IPS-18c (cell line): ENCODE results near the gene ITLN1.
"Not testable (repeated sequence)": the region's sequence is repeated elsewhere in the genome, so short reads cannot be mapped to it uniquely, and the experiment has no call there.

Source experiments
- H3K4me3 ChIP-seq: 2 replicates; pipeline ENCODE4 v1.7.0; 2013; ENCODE audit warnings: low read depth, mild to moderate bottlenecking, low read length, moderate library complexity; ENCODE audit not compliant: insufficient read depth
- H3K9me3 ChIP-seq: one replicate; pipeline ENCODE4 v1.6.1; 2013; ENCODE audit warnings: mild to moderate bottlenecking, low read length, moderate library complexity; ENCODE audit not compliant: control insufficient read depth, insufficient read depth

ITLN1 gene

GRCh38 chr1:160888926-160889325 lies 3.9 kb upstream of the ITLN1 start:
- Histone ChIP-seq H3K9me3 (no peaks in the 10 kb centered on the region), H3K4me3 (no peak overlapping the region)

GRCh38 chr1:160887071-160887470 lies 2.1 kb upstream of the ITLN1 start:
- Histone ChIP-seq H3K4me3 (no peak overlapping the region), H3K9me3 (no peaks in the 10 kb centered on the region)

- no peak overlapping the region for H3K4me3 ChIP-seq
- no peaks in the 10 kb centered on the region for H3K9me3 ChIP-seq
Measured at GRCh38 chr1:160884579-160884978, 401 bp downstream of the ITLN1 start.

- Histone ChIP-seq H3K9me3 (no peaks in the 10 kb centered on the region), H3K4me3 (no peak overlapping the region)
Measured at GRCh38 chr1:160883581-160884513, 1.1 kb downstream of the ITLN1 start.

GRCh38 chr1:160882582-160882981 lies 2.4 kb downstream of the ITLN1 start:
- Histone ChIP-seq H3K9me3 (no peaks in the 10 kb centered on the region), H3K4me3 (no peak overlapping the region)

GRCh38 chr1:160881264-160881663 lies 3.7 kb downstream of the ITLN1 start:
- H3K4me3 ChIP-seq, H3K9me3 ChIP-seq: not testable (repeated sequence)

- Histone ChIP-seq H3K9me3 (no peaks in the 10 kb centered on the region), H3K4me3 (no peak overlapping the region)
Measured at GRCh38 chr1:160880216-160880615, 4.8 kb downstream of the ITLN1 start.

- H3K9me3 ChIP-seq: no peaks in the 10 kb centered on the region
- no peak overlapping the region for H3K4me3 ChIP-seq
Measured at GRCh38 chr1:160879056-160879455, 5.9 kb downstream of the ITLN1 start.

GRCh38 chr1:160877221-160877620 lies 7.8 kb downstream of the ITLN1 start:
- Histone ChIP-seq H3K9me3 (no peaks in the 10 kb centered on the region), H3K4me3 (no peak overlapping the region)

GRCh38 chr1:160876311-160876710 lies 8.7 kb downstream of the ITLN1 start:
- Histone ChIP-seq H3K4me3 (no peak overlapping the region), H3K9me3 (no peaks in the 10 kb centered on the region)

GRCh38 chr1:160875591-160875990 lies 9.4 kb downstream of the ITLN1 start:
- H3K9me3 ChIP-seq, H3K4me3 ChIP-seq: not testable (repeated sequence)

- Histone ChIP-seq H3K9me3 (no peaks in the 10 kb centered on the region), H3K4me3 (no peak overlapping the region)
Measured at GRCh38 chr1:160874935-160875334, 10.0 kb downstream of the ITLN1 start.

- H3K4me3 ChIP-seq: no peak overlapping the region
Measured at GRCh38 chr1:160868141-160868540, 16.8 kb downstream of the ITLN1 start.

GRCh38 chr1:160867651-160868050 lies 17.3 kb downstream of the ITLN1 start:
- H3K4me3 ChIP-seq, H3K9me3 ChIP-seq: not testable (repeated sequence)

More at GRCh38 chr1:160868141-160868540, 16.8 kb downstream of the ITLN1 start:
- no peaks in the 10 kb centered on the region for H3K9me3 ChIP-seq

GRCh38 chr1:160866695-160867260 lies 18.2 kb downstream of the ITLN1 start:
- no peaks in the 10 kb centered on the region for H3K9me3 ChIP-seq
- no peak overlapping the region for H3K4me3 ChIP-seq

- Histone ChIP-seq H3K9me3 (no peaks in the 10 kb centered on the region), H3K4me3 (no peak overlapping the region)
Measured at GRCh38 chr1:160866001-160866694, 18.8 kb downstream of the ITLN1 start.

GRCh38 chr1:160865337-160865736 lies 19.6 kb downstream of the ITLN1 start:
- no peak overlapping the region for H3K4me3 ChIP-seq
- no peaks in the 10 kb centered on the region for H3K9me3 ChIP-seq

- no peaks in the 10 kb centered on the region for H3K9me3 ChIP-seq
- no peak overlapping the region for H3K4me3 ChIP-seq
Measured at GRCh38 chr1:160864173-160864572, 20.8 kb downstream of the ITLN1 start.
